A673 (cell line): ENCODE measurements around the gene FBXL7.

Experiments used
- EZH2 ChIP-seq: fragments of 200-600 bp; sonication (generic); IDR thresholded peaks from 2 replicates; pipeline ENCODE4 v1.6.1; 2017; ENCODE audit warnings: borderline replicate concordance, low read depth, mild to moderate bottlenecking, mixed read lengths, antibody characterized with exemption, low read length; ENCODE audit not compliant: poor library complexity, severe bottlenecking
- TF ChIP-seq, protein P1 (sequence below): fragments of 300-800, 200-600 bp; sonication (generic); conservative IDR thresholded peaks from 2 replicates; pipeline ENCODE4 v1.5.1; 2017; ENCODE audit warnings: low read depth, mild to moderate bottlenecking, antibody characterized with exemption, low read length, moderate library complexity, mixed read lengths

DNA sequence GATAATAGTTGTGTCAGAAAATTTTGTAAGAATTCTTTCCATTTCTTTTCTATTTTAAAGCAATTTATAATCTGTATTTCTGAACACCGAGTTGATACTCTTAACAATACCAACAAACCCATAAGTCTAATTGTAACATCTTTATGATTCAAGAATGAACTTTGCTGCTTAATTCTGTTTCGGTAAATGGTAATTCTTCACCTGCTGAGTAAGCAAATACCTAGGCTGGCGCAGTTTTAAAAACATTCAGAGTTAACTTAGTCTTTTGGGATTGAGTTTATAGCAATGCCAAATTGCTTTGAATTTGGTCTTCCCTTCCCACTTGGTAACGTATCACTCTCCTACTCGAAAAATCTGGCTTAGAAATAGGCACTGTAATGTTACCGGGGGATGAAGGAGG lies 456.6 kb downstream of the FBXL7 start:
- TF ChIP-seq EZH2, result no peak
- TF ChIP-seq, protein P1, sequence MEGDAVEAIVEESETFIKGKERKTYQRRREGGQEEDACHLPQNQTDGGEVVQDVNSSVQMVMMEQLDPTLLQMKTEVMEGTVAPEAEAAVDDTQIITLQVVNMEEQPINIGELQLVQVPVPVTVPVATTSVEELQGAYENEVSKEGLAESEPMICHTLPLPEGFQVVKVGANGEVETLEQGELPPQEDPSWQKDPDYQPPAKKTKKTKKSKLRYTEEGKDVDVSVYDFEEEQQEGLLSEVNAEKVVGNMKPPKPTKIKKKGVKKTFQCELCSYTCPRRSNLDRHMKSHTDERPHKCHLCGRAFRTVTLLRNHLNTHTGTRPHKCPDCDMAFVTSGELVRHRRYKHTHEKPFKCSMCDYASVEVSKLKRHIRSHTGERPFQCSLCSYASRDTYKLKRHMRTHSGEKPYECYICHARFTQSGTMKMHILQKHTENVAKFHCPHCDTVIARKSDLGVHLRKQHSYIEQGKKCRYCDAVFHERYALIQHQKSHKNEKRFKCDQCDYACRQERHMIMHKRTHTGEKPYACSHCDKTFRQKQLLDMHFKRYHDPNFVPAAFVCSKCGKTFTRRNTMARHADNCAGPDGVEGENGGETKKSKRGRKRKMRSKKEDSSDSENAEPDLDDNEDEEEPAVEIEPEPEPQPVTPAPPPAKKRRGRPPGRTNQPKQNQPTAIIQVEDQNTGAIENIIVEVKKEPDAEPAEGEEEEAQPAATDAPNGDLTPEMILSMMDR, result no peak
